Large intestine (tissue), 3 donors: ENCODE results near the gene RNF151. TPM values are rescaled to one million over a fixed set of nuclear protein-coding genes. Genes with fewer than 3 reads are reported as not detected.
A peak's percentile ranks its signal among the peaks of the same experiment; 100 is the strongest.

ENCODE experiments used
- DNase-seq, 2 donors: peaks; one replicate each; pipeline versions ENCODE4 v3.0.0 to v3.0.0-alpha.2; 2013
- H3K27ac ChIP-seq: one replicate; pipeline ENCODE4 v1.5.1; 2013; ENCODE audit warnings: low read length
- H3K27me3 ChIP-seq: 2 replicates; pipeline ENCODE4 v1.6.1; 2013; ENCODE audit warnings: low read length; ENCODE audit not compliant: control insufficient read depth, insufficient read depth
- H3K36me3 ChIP-seq: 2 replicates; pipeline ENCODE4 v1.6.1; 2013; ENCODE audit warnings: low read length; ENCODE audit not compliant: control insufficient read depth, insufficient read depth
- H3K4me1 ChIP-seq: one replicate; pipeline ENCODE4 v1.6.1; 2013; ENCODE audit warnings: low read length; ENCODE audit not compliant: control insufficient read depth, insufficient read depth
- H3K4me3 ChIP-seq: one replicate; pipeline ENCODE4 v1.5.1; 2013; ENCODE audit warnings: low read length
- H3K9me3 ChIP-seq: one replicate; pipeline ENCODE4 v1.6.1; 2013; ENCODE audit warnings: mild to moderate bottlenecking, low read depth, low read length, moderate library complexity; ENCODE audit not compliant: control insufficient read depth
- WGBS: methylation state at CpG from one replicate; pipeline ENCODE4 v1.1.5; 2013; ENCODE audit warnings: low lambda C conversion rate; ENCODE audit not compliant: insufficient coverage; 5-methylcytosine and 5-hydroxymethylcytosine counted together
- polyA plus RNA-seq: library from polyadenylated mRNA; unstranded; fragments of 120-200 nt; gene quantifications from one replicate; pipeline ENCODE4 v1.2.1, GENCODE V29; 2013

RNF151 gene
- polyA plus RNA-seq, 1 donor: 0.09 TPM

- Histone ChIP-seq H3K9me3 (no peaks in the 10 kb centered on the region), H3K27me3 (no peaks in the 10 kb centered on the region), H3K36me3 (no peaks in the 10 kb centered on the region), H3K27ac (no peak overlapping the region), H3K4me3 (no peak overlapping the region), H3K4me1 (peaks cover 22% of the 10 kb centered on the region)
- DNase-seq: no peak
- WGBS: no CpG with 5 or more reads among the region's 15 CpGs
Observed at GRCh38 chr16:2013527-2013926, 46.9 kb downstream of the RNF151 start.

DNA sequence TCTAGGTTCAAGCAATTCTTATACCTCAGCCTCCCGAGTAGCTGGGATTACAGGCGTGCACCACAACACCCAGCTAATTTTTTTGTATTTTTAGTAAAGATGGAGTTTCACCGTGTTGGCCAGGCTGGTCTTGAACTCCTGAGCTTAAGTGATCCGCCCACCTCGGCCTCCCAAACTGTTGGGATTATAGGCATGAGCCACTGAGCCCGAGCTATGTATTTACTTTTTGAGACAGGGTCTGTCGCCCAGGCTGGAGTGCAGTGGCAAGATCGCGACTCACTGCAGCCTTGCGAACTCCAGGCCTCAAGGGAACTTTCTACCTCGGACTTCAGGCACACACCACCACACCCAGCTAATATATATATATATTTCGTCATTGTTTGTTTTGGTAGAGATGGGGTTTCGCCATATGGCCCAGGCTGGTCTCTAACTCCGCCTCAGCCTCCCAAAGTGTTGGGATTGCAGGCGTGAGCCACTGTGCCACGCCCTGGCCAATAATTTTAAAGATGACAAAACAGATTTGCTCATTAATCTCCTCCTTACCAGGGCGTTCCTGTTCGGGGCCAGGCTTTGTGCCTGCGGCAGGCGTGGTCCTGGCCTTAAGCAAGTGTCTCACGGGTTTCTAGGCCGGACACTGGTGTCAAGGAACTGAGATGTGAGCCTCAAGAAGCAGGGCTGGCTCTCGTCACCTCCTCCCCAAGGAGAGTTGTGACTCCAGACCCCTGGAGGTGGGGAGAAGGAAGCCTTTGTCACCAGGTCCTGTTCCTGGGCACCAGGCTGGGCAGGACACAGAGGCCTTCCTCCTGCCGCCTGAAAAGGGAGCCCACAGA lies 48.7 kb downstream of the RNF151 start:
- peaks cover 4% of the 10 kb centered on the region for H3K9me3 ChIP-seq
- peaks cover 21% of the 10 kb centered on the region for H3K4me1 ChIP-seq
- peak; percentile 81 to 90 for DNase-seq
- WGBS: no CpG with 5 or more reads among the region's 24 CpGs
- H3K27ac ChIP-seq: peak overlapping the region; percentile 89
- H3K27me3 ChIP-seq: peaks cover 14% of the 10 kb centered on the region
- H3K4me3 ChIP-seq: no peak overlapping the region
- H3K36me3 ChIP-seq: no peaks in the 10 kb centered on the region

GRCh38 chr16:2015947-2016208 lies 49.2 kb downstream of the RNF151 start:
- H3K27me3 ChIP-seq: peaks cover 19% of the 10 kb centered on the region
- H3K27ac ChIP-seq: peak overlapping the region; percentile 89
- no peak overlapping the region for H3K4me3 ChIP-seq
- H3K36me3 ChIP-seq: no peaks in the 10 kb centered on the region
- 90% methylated on average over 2 of the region's 7 CpGs for WGBS
- no peak for DNase-seq
- H3K9me3 ChIP-seq: peaks cover 4% of the 10 kb centered on the region
- peaks cover 23% of the 10 kb centered on the region for H3K4me1 ChIP-seq

GRCh38 chr16:2016407-2016922 lies 49.8 kb downstream of the RNF151 start:
- WGBS: no CpG with 5 or more reads among the region's 13 CpGs
- H3K27me3 ChIP-seq: peaks cover 24% of the 10 kb centered on the region
- peaks cover 4% of the 10 kb centered on the region for H3K9me3 ChIP-seq
- peaks cover 25% of the 10 kb centered on the region for H3K4me1 ChIP-seq
- H3K4me3 ChIP-seq: no peak overlapping the region
- no peak for DNase-seq
- no peaks in the 10 kb centered on the region for H3K36me3 ChIP-seq
- H3K27ac ChIP-seq: no peak overlapping the region

Other genes starting within 250 kb of the RNF151 start
- gene NME3, start 195.3 kb upstream of the RNF151 start, polyA plus RNA-seq: 57.7 TPM
- 12.2 TPM for gene EME2, start 194.0 kb upstream of the RNF151 start, polyA plus RNA-seq
- 82.8 TPM for gene MRPS34, start 193.7 kb upstream of the RNF151 start, polyA plus RNA-seq
- gene SPSB3, start 184.3 kb upstream of the RNF151 start, polyA plus RNA-seq: 36.5 TPM
- gene NUBP2, start 183.9 kb upstream of the RNF151 start, polyA plus RNA-seq: 39.4 TPM
- 8.3 TPM for gene IGFALS, start 173.2 kb upstream of the RNF151 start, polyA plus RNA-seq
- 55.5 TPM for gene HAGH, start 140.0 kb upstream of the RNF151 start, polyA plus RNA-seq
- gene FAHD1, start 139.7 kb upstream of the RNF151 start, polyA plus RNA-seq: 49.6 TPM
- 0.54 TPM for gene MEIOB, start 94.7 kb upstream of the RNF151 start, polyA plus RNA-seq
- 0.04 TPM for gene HS3ST6, start 48.4 kb upstream of the RNF151 start, polyA plus RNA-seq
- 38.8 TPM for gene MSRB1, start 23.7 kb upstream of the RNF151 start, polyA plus RNA-seq
- 0.22 TPM for gene RPL3L, start 12.2 kb upstream of the RNF151 start, polyA plus RNA-seq
- gene NDUFB10, start 7.3 kb upstream of the RNF151 start, polyA plus RNA-seq: 128 TPM
- 3,022 TPM for gene RPS2, start 2.0 kb upstream of the RNF151 start, polyA plus RNA-seq
- gene TBL3, start 5.2 kb downstream of the RNF151 start, polyA plus RNA-seq: 32.9 TPM
- gene NOXO1, start 14.6 kb downstream of the RNF151 start, polyA plus RNA-seq: 2.8 TPM
- gene GFER, start 17.3 kb downstream of the RNF151 start, polyA plus RNA-seq: 48.5 TPM
- gene SYNGR3, start 23.1 kb downstream of the RNF151 start, polyA plus RNA-seq: 4.2 TPM
- 28.9 TPM for gene ZNF598, start 43.0 kb downstream of the RNF151 start, polyA plus RNA-seq
- gene NPW, start 52.9 kb downstream of the RNF151 start, polyA plus RNA-seq: 4.4 TPM
- gene NHERF2, start 60.0 kb downstream of the RNF151 start, polyA plus RNA-seq: 32.3 TPM
- gene NTHL1, start 81.0 kb downstream of the RNF151 start, polyA plus RNA-seq: 15.6 TPM
- 85.9 TPM for gene TSC2, start 81.1 kb downstream of the RNF151 start, polyA plus RNA-seq
- gene PKD1, start 169.0 kb downstream of the RNF151 start, polyA plus RNA-seq: 58.4 TPM
- 19.1 TPM for gene RAB26, start 181.8 kb downstream of the RNF151 start, polyA plus RNA-seq
- gene TRAF7, start 188.9 kb downstream of the RNF151 start, polyA plus RNA-seq: 63.3 TPM
- 0.96 TPM for gene CASKIN1, start 229.7 kb downstream of the RNF151 start, polyA plus RNA-seq
- gene MLST8, start 238.6 kb downstream of the RNF151 start, polyA plus RNA-seq: 40.0 TPM
- 10.5 TPM for gene BRICD5, start 244.0 kb downstream of the RNF151 start, polyA plus RNA-seq
- gene PGP, start 248.0 kb downstream of the RNF151 start, polyA plus RNA-seq: 11.7 TPM